ENCODE measurements around the gene CHRNB1.

DNA sequence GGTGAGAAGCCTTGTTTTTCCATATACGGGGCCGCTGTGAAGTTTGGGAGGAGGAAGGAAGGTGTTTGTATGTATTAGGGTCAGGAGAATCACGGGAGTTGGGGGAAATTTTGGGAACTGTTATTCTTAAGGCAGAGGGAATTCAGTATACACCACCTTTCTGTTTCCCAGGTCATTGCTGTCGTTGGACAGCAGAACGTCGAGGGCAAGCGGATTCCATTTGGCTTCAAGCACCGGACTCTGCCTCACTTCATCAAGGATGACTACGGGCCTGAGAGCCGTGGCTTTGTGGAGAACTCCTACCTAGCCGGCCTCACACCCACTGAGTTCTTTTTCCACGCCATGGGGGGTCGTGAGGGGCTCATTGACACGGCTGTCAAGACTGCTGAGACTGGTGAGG lies 56.9 kb downstream of the CHRNB1 start:
- TF ChIP-seq, protein P1, sequence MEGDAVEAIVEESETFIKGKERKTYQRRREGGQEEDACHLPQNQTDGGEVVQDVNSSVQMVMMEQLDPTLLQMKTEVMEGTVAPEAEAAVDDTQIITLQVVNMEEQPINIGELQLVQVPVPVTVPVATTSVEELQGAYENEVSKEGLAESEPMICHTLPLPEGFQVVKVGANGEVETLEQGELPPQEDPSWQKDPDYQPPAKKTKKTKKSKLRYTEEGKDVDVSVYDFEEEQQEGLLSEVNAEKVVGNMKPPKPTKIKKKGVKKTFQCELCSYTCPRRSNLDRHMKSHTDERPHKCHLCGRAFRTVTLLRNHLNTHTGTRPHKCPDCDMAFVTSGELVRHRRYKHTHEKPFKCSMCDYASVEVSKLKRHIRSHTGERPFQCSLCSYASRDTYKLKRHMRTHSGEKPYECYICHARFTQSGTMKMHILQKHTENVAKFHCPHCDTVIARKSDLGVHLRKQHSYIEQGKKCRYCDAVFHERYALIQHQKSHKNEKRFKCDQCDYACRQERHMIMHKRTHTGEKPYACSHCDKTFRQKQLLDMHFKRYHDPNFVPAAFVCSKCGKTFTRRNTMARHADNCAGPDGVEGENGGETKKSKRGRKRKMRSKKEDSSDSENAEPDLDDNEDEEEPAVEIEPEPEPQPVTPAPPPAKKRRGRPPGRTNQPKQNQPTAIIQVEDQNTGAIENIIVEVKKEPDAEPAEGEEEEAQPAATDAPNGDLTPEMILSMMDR (optimal IDR thresholded peaks at IDR 0.05 in 1 of 3, IDR thresholded peaks at IDR 0.05 in 1 of 3, conservative IDR thresholded peaks at IDR 0.05 in 1 of 3; ENCODE audit: extremely low read depth in 1 of 3, insufficient read depth in 2 of 3, low read length in 3 of 3): no peak
- TF ChIP-seq EZH2 (IDR thresholded peaks at IDR 0.05; ENCODE audit: low read length): no peak
